ENCODE results near the gene GORAB. TPM values are rescaled to one million over a fixed set of nuclear protein-coding genes. Genes with fewer than 3 reads are reported as not detected.
A peak's percentile ranks its signal among the peaks of the same experiment; 100 is the strongest.

GORAB gene
- total and polyA plus RNA-seq, 2 donors (not counting 3 experiments of a cell fraction or from before 2014, with no cell fraction given), result 4.4 to 6.4 TPM

DNA sequence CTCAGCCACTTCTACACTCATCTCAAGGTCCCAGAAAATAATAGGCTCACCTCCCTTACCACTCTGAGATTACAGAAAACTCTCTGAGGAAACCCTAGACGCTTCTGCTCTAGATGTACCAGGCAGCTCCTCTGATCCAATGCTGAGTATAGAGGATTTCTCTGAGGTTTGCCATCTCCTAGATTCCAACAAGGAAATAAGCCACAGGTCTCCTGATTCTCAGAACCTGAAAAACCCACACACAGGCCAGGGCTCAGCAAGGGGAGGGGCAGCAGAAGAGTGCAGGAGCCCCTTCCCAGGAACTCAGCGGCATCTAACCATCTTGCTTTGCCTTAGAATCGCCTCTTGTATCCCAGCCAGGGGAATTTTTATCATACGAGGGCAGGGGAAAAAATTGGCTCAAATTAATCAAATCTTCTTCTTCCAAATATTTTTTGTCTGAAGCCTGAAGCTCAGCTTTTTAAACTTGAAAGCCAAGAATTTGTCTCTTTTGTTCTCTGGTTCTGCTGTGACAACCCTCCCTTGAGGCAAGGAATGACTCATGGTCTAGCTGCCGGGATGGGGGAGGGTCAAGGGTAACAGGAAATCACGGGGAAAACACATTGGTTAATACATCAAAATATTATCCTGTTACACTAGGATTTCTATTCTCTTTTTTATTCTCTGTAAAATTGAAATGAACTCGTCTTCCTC lies 30.8 kb downstream of the GORAB start:
- ChIA-PET POLR2A (interaction anchor here (1.0 kb wide), 1 partner anchor 31 kb away, joined by 3 read pairs; the partner anchor contains the start of gene GORAB), CTCF (interaction anchor here (1.3 kb wide), 1 partner anchor 34 kb away, joined by 4 read pairs; no protein-coding TSS in a partner anchor)
- Histone ChIP-seq H3K79me2 (ENCODE audit: control insufficient read depth, insufficient read depth, low read length) (no peaks in the 10 kb centered on the region), H4K20me1 (replicated peaks; ENCODE audit: control insufficient read depth, extremely low read depth, insufficient read depth, low read length) (no peaks in the 10 kb centered on the region), H3K4me3 (replicated peaks in 1 of 3; ENCODE audit: insufficient read depth in 1 of 3, low read depth in 1 of 3, low read length in 3 of 3) (no peak overlapping the region), H3K4me1 (ENCODE audit: control insufficient read depth, extremely low read depth, insufficient read depth, low read length) (peaks cover 21% of the 10 kb centered on the region), H2AFZ (ENCODE audit: low read depth, low read length) (peak overlapping the region; percentile 86), H3K27ac (ENCODE audit: insufficient read depth, low read depth, low read length) (peak overlapping the region; percentile 88), H3K9me3 (replicated peaks; ENCODE audit: control insufficient read depth, insufficient read depth, low read length) (no peaks in the 10 kb centered on the region), H3K9me1 (replicated peaks; ENCODE audit: control insufficient read depth, extremely low read depth, insufficient read depth, low read length) (no peaks in the 10 kb centered on the region), H3K9ac (replicated peaks; ENCODE audit: extremely low read depth, insufficient read depth, low read length) (peak overlapping the region; percentile 74), H3K36me3 (ENCODE audit: control insufficient read depth in 2 of 2, extremely low read depth in 1 of 2, insufficient read depth in 2 of 2, low read length in 2 of 2) (no peaks in the 10 kb centered on the region), H3K4me2 (ENCODE audit: insufficient read depth, low read length) (peak overlapping the region; percentile 60), H3K27me3 (ENCODE audit: control insufficient read depth in 2 of 2, insufficient read depth in 2 of 2, low read length in 2 of 2) (no peaks in the 10 kb centered on the region)
- BruUV-seq (replicated peaks), result TSS peak; percentile 97
- DNase-seq (ENCODE audit: low read depth, low spot score) (peak; percentile 93), FAIRE-seq (peak; percentile 94)
- dilution Hi-C loops (cut with MboI; ENCODE audit: extremely low pct_ligation_motif_present, low sequenced_read_pairs), result no loop called here
- intact Hi-C loops (cut with micrococcal nuclease), result loop anchor here (1.0 kb wide), 2 partner anchors 30 to 68 kb away; partner anchors contain the start of gene GORAB
- peak; percentile 60 for TF ChIP-seq POLR2AphosphoS5 (IDR thresholded peaks at IDR 0.05; ENCODE audit: insufficient read depth, low read depth, low read length)
- no peak for TF ChIP-seq MYC (IDR thresholded peaks at IDR 0.05; ENCODE audit: low read depth, low read length)
- TF ChIP-seq EZH2 (IDR thresholded peaks at IDR 0.05; ENCODE audit: borderline replicate concordance, low read depth, low read length, severe bottlenecking), result no peak
- TF ChIP-seq, protein P1, sequence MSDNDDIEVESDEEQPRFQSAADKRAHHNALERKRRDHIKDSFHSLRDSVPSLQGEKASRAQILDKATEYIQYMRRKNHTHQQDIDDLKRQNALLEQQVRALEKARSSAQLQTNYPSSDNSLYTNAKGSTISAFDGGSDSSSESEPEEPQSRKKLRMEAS (IDR thresholded peaks at IDR 0.05; ENCODE audit: insufficient read depth, insufficient read length), result no peak
- no peak for TF ChIP-seq POLR2A (IDR thresholded peaks at IDR 0.05; ENCODE audit: low read depth, low read length)
- TF ChIP-seq JUN (IDR thresholded peaks at IDR 0.05; ENCODE audit: borderline replicate concordance, insufficient read depth, insufficient read length, low read depth), result peak; percentile 93
- TF ChIP-seq, protein P2, sequence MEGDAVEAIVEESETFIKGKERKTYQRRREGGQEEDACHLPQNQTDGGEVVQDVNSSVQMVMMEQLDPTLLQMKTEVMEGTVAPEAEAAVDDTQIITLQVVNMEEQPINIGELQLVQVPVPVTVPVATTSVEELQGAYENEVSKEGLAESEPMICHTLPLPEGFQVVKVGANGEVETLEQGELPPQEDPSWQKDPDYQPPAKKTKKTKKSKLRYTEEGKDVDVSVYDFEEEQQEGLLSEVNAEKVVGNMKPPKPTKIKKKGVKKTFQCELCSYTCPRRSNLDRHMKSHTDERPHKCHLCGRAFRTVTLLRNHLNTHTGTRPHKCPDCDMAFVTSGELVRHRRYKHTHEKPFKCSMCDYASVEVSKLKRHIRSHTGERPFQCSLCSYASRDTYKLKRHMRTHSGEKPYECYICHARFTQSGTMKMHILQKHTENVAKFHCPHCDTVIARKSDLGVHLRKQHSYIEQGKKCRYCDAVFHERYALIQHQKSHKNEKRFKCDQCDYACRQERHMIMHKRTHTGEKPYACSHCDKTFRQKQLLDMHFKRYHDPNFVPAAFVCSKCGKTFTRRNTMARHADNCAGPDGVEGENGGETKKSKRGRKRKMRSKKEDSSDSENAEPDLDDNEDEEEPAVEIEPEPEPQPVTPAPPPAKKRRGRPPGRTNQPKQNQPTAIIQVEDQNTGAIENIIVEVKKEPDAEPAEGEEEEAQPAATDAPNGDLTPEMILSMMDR (IDR thresholded peaks at IDR 0.05; ENCODE audit: extremely low read depth in 1 of 2, insufficient read depth in 1 of 2, low read depth in 1 of 2, low read length in 2 of 2), result no peak
- no peak for TF ChIP-seq GATA2 (IDR thresholded peaks at IDR 0.05; ENCODE audit: insufficient read depth, insufficient read length, low read depth, low read length)
- TF ChIP-seq FOS (IDR thresholded peaks at IDR 0.05; ENCODE audit: borderline replicate concordance, insufficient read depth, low read length), result peak; percentile 98

Measured in endothelial cell of umbilical vein (primary cell).